ENCODE data around the gene RPL27.
"Not testable (repeated sequence)": the region's sequence is repeated elsewhere in the genome, so short reads cannot be mapped to it uniquely, and the experiment has no call there.

Gene RPL27

DNA sequence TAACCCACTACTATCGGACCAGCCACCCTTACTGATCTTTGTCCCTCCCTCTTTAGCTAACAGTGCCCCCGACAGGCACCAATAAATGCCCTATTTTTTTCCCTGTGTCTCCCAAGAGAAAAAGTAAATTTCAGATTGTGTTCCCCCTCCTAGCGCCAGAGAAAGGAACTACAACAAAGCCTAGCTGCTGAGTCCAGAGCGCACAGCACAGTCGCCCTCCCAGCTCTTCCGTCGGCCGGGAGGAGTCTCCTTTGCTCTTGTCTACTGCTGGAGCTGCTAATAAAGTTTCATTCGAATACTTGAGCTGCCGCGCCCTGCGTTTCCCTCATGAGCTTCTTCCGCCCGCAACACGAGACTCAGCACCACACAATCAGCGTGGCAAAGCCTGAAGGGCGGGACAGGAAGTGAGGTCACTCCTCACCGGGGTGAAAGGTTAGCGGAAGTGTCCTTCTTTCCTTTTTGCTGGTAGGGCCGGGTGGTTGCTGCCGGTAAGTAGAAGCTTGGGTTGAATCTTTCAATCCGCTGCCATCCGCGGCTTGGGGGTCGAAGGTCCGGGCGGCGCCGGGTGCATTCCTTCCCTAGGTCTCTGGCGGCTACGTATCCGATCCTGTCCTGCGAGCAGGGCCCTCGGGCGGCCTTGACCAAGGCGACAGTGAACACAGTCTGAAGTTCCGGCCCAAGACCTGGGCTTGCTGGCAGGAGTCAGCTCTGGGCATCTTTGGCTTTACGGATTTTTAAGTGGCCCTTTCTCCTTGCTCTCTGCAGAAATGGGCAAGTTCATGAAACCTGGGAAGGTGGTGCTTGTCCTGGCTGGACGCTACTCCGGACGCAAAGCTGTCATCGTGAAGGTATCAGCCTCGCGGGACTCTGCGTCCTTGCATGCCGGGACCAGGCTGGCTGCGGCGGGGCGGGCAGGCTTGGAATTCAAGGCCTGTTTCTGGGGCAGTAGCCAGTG lies at the start of gene RPL27:
TSS of gene RPL27 (plus strand) at position 436 of the 955 bp plus-strand sequence. CDS start at position 768, 332 bp downstream.
- peak; percentile 97 for FAIRE-seq

DNA sequence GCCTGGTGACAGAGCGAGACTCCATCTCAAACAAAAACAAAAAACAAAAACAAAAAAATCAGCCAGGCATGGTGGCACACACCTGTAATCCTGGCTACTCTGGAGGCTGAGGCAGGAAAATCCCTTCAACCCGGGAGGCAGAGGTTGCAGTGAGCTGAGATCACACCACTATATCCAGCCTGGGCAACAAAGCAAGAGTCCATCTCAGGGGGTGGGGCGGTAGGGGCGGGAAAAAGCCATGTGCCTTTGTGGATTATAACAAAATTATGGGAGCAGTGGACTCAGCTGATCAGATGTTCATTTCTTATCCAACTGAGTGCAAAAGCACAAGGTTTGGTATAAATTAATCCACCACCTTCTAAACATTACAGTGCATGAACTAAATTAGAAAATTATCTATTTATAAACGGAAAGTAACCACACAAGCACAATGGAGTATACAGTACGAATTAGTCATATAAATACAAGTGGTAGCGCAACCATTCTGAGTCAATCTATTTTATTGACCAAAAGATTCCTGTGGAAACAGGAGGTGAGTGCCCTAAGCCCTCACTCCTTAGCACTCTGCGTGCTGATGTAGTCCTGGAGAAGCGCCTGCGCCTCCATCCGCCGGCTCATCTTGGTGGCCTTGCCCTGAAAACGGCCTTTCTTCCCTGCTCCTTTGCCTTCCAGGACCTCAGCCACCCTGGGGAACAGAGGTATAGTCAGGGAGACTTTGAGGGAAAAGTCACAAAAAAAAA lies 48.0 kb upstream of the RPL27 start:
- FAIRE-seq = no peak

- FAIRE-seq = no peak
These were observed 44.5 kb upstream of the RPL27 start for GRCh38 chr17:42953669-42954068.

DNA sequence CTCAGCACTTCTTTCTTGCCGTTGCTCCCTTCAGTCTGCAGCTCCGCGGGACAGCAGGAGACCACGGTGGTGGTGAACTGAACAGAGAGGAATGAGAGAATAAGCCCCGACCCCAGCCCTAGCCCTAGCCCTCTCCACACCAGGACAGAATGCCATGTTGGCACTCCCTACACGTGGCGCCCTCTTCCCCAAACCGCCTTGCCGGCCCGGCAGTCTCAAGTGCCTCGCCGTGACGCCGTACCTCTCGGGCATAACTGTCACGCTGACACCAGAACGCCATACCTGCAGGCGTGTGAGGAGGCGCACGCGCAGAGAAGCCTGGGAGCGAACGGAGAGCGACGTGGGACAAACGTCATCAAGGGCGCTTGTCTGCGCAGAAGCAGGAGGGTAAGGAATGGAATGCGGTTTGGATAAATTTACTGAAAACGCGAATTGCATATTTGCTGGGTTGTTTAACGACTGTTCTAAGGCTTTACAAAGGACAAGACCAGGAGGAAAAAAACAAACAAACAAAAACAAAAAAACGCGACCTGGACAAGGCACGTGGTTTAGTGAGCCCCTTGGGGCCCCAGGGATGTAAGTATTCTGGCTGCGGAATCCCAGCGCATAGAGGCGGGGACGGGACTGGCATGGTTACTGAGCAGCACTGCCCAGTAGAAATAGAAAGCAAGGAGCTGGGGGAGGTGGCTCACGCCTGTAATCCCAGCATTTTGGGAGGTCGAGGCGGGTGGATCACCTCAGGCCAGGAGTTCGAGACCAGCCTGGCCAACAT lies 33.9 kb upstream of the RPL27 start, which contains the start of gene AARSD1:
TSS of gene AARSD1 (minus strand) at position 294 of the 772 bp plus-strand sequence. CDS start at position 280, 14 bp downstream.
- FAIRE-seq = peak; percentile 22

DNA sequence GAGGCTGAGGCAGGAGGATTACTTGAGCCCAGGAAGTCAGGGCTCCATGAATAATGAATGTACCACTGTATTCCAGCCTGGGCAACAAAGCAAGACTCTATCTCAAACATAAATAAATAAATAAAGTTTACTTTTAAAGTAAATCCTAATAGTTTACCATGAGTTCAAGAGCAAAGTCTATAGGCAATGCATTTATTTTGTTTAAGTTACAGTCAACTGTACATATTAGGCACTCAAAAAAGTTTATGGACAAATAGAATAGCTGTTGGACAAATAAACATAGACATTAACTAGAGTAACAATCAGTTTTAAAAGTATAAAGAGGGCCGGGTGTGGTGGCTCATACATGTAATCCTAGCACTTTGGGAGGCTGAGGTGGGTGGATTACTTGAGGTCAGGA lies 30.3 kb upstream of the RPL27 start:
- FAIRE-seq = no peak

GRCh38 chr17:42969001-42969581 lies 29.1 kb upstream of the RPL27 start:
- no peak for FAIRE-seq

DNA sequence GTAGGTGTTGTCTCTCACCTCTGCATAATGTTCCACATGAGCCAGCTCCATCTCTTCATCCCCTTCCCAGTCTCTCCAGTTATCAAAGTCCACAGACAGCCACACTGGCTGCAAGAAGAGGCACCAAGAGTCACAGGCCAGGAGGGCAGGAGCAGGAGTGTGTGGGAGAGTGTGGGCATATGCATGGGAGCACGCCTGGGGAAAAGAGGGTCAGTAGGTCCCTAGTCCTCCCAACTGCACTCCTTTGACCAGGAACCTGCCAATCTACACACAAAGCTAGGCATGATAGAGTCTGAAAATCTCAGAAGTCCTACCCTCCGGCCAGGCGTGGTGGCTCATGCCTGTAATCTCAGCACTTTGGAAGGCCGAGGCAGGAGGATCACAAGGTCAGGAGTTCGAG lies 26.6 kb upstream of the RPL27 start:
- no peak for FAIRE-seq

- not testable (repeated sequence) for FAIRE-seq
These were observed 24.9 kb upstream of the RPL27 start for GRCh38 chr17:42973323-42973722.

DNA sequence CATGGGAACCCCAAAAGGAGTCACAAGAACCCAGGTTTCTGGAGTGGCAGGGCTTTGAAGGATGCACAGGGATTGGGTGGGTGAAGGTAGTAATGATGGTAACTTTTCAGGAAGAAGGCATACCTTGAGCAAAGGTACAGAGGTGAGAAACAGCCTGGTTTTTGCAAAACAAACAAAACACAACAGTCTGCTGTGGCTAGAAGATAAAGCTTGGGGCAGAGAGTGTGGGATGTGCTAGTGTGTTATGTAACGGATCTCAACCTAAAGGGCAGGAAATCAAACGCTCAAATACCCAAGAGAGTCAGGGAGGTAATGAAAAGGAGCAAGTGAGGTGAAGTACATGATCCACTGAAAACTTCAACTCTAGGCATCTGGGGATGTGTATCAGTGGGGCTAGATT lies 23.0 kb upstream of the RPL27 start:
- no peak for FAIRE-seq

GRCh38 chr17:42975701-42976100 lies 22.5 kb upstream of the RPL27 start:
- FAIRE-seq = not testable (repeated sequence)

GRCh38 chr17:42979511-42980273 lies 18.5 kb upstream of the RPL27 start, which contains the start of gene PTGES3L:
TSS of gene PTGES3L (minus strand) at chr17:42980080. CDS start at chr17:42980053, 27 bp downstream.
- FAIRE-seq = no peak

DNA sequence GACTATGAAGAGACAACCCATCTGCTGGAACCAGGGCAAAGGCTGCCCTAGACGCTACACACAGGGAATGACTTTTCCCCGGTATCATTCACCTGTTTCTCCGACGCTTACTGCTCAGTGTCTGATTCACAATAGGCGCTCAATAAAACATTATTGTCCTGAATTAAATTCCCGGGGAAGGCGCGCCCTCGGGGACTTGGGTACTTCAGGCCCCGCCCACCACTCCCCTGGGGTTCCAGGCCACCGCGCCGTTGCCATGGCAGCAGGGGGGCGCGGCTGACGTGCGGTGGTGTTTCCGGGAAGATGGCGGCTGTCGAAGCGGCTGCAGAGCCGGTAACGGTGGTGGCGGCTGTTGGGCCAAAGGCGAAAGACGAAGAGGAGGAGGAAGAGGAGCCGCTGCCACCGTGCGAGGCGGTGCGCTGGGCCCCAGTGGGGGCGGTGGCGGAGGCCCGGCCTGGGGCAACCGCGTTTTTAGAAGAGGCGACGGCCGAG lies 17.9 kb upstream of the RPL27 start, which contains the start of gene RUNDC1:
TSS of gene RUNDC1 (plus strand) at position 292 of the 492 bp plus-strand sequence. CDS start at position 304, 12 bp downstream.
- no peak for FAIRE-seq

DNA sequence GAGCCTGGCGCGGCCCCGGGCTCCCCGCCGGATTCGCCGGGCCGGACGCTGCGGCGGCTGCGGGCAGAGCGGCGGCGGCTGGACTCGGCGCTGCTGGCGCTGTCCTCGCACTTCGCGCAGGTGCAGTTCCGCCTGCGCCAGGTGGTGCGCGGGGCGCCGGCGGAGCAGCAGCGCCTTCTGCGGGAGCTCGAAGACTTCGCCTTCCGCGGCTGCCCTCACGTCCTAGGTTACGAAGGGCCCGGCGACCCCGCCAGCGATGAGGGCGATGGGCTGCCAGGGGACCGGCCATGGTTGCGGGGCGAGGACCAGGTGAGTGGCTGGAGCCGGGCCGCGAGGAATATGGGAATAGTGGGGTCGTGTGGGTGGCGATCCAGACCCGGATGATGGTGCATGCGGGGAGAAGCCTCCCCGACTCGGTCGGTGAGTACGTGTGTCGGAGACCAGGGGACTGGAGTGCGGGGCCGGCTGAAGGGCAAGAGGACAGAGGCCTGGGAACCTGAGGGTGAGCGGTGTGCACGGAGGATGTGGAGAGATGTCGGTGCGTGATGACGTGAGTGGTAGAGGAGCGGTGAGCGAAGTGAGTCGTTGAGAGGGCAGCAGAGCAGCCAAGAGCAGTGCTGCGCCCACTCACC lies 17.3 kb upstream of the RPL27 start:
- FAIRE-seq = no peak

DNA sequence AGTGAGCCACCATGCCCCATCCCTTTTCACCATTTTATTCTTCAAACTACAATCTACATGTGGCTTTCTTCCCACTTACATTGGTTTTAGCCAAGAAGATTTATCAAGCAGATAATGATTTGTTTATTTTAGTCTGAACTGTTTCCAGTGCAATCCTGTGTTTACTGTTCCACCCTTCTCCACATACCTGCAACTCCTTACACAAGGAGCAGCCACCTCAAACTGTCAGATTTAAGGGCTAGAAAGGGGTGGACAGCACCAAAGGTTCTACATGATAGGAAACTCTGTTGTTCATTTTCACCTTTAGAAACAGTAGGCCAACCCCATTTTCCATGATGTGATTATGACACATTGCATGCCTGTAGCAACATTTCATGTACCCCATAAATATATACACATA lies 16.0 kb upstream of the RPL27 start:
- no peak for FAIRE-seq

DNA sequence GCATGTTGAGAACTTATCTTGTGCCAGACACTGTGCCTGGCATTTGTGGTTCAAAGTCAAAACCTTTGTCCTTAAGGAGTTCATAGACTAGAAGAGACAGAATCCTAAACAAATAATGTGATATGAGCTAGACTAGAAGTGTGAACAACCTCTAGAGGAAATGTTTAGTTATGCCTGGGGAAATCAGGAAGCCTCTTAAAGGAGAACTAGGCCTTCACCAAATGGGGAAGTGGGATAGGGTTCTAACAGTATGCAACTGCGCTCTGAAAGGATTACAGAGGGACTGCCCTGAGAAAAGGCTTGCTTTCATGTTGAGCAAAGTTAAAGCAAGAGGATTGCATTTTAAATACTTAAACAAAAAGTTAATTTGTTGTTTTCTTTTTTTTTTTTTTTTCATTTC lies 13.0 kb upstream of the RPL27 start:
- no peak for FAIRE-seq

DNA sequence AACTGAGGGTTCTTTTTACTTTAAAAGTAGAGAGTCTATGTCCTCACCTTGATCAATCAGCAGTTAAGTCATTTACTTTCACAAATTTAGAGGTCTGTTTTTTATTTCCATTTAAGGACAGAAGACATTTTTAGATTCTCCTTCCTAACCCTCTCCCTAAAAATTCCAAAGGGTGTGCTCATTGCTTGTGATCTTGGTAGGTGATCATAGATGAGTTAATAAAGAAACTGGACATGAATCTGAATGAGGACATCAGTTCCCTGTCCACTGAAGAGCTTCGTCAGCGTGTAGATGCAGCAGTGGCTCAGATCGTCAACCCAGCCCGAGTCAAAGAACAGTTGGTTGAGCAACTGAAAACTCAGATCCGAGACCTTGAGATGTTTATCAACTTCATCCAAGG lies 9.1 kb upstream of the RPL27 start:
- FAIRE-seq = no peak

GRCh38 chr17:42989726-42990652 lies 8.2 kb upstream of the RPL27 start:
- no peak for FAIRE-seq

- no peak for FAIRE-seq
These were observed 6.7 kb upstream of the RPL27 start for GRCh38 chr17:42991471-42991870.

GRCh38 chr17:42992872-42993271 lies 5.3 kb upstream of the RPL27 start:
- no peak for FAIRE-seq

- not testable (repeated sequence) for FAIRE-seq
These were observed 4.3 kb upstream of the RPL27 start for GRCh38 chr17:42993913-42994312.

All from TTC549 (cell line).